RWPE1 (cell line): ENCODE results near the gene WDR83.
A peak's percentile ranks its signal among the peaks of the same experiment; 100 is the strongest.

Experiments
- CTCF ChIA-PET: fragments of 350-600 bp; sonication (Branson Sonifier 250); formaldehyde crosslinking; extraction: SDS; loops from one replicate; lab custom pipeline; 2021; lab: Yijun Ruan, JAX
- POLR2A ChIA-PET: fragments of 400-600 bp; formaldehyde crosslinking; extraction: SDS; loops from one replicate; lab custom pipeline; 2020; ENCODE audit warnings: antibody characterized with exemption; ENCODE audit not compliant: low non-redundant PET; lab: Yijun Ruan, JAX
- DNase-seq: peaks from one replicate; pipeline ENCODE4 v3.0.0; 2012; ENCODE audit warnings: low spot score
- H3K27ac ChIP-seq: fragments of 450-650 bp; 2 replicates; pipeline ENCODE4 v1.5.1; 2017
- CTCF ChIP-seq: fragments of 450-650 bp; conservative IDR thresholded peaks from 2 replicates; pipeline ENCODE4 v1.5.1; 2017; ENCODE audit warnings: low read depth, mild to moderate bottlenecking

Gene WDR83

GRCh38 chr19:12723381-12723640 lies 56.7 kb downstream of the WDR83 start:
- no peak for DNase-seq
- H3K27ac ChIP-seq: peak overlapping the region; percentile 91
- POLR2A ChIA-PET: interaction anchor here (1.5 kb wide), 1 partner anchor 11 kb away, joined by 8 read pairs; the partner anchor contains the start of gene TRIR
- CTCF ChIA-PET: interaction anchor here (0.6 kb wide), 2 partner anchors 11 to 35 kb away, joined by 3 read pairs; no protein-coding TSS in a partner anchor
- no peak for TF ChIP-seq CTCF

GRCh38 chr19:12723641-12724426 lies 57.2 kb downstream of the WDR83 start, which contains the start of gene TNPO2:
Gene TNPO2, minus strand, starts transcription at chr19:12723932. Its CDS starts 2,955 bp downstream, at chr19:12720977.
- ChIA-PET POLR2A (interaction anchor here (1.5 kb wide), 1 partner anchor 10 kb away, joined by 8 read pairs; the partner anchor contains the start of gene TRIR), CTCF (interaction anchor here (0.6 kb wide), 1 partner anchor 34 kb away, joined by 3 read pairs; no protein-coding TSS in a partner anchor)
- H3K27ac ChIP-seq: peak within 1 kb of the TSS; percentile 91
- no peak for TF ChIP-seq CTCF
- peak; percentile 70 for DNase-seq
